ENCODE measurements around the gene ZNF443. TPM values are rescaled to one million over a fixed set of nuclear protein-coding genes. Genes with fewer than 3 reads are reported as not detected.

The ZNF443 gene
- total and polyA plus RNA-seq, 9 of the 15 experiments (the other 6 are each of a cell fraction or from before 2014, with no cell fraction given), result 1.5 to 4.9 (median 2.8) TPM

DNA sequence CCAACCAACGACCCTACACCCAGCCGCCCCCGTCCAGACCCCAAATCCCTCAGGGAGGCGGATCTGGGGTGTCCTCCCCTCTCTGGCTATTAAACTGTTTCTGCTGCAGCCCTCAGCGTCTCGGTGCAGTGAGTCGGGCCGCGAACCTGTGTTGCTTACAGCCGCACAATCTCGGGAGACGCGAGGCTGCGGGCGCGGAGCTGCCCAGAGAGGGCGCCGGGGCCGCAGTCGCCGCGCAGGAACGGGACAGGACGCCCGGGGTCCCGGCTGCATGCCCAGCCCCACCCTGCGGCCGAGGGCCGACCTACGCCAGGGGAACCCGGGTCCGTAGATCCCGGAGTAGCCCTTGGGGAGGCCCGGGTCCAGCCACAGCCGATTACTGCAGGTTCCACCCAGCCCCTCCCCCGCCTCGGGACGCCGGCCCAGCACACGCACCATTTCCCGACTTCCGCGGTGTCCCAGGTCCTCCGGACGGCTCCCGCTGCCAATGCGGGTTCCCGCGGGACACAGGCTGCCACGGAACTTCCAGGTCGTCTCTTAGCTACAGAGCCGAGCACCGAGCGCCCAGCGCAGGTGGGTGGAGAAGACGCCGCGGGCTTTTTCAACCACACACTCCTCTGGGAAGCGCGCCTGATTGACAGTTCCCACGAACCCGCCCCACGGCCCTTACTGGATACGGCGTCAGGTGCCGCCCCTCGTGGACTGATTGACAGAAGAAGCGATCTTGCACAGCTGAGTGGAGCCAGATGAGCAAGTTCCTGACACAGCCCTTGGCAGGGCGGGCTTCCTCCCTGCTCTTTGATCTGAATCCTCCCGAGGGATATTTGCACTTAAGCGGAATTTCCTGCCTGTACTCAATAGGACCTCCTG is 40.0 kb downstream of the ZNF443 start, which contains the start of gene ZNF799 (continued):
- TF ChIP-seq HNRNPK (IDR thresholded peaks at IDR 0.05; ENCODE audit: low read depth, low read length, poor library complexity, severe bottlenecking), result no peak
- TF ChIP-seq FIP1L1 (IDR thresholded peaks at IDR 0.05; ENCODE audit: low read depth, low read length, poor library complexity, severe bottlenecking), result no peak
- TF ChIP-seq, protein P1, sequence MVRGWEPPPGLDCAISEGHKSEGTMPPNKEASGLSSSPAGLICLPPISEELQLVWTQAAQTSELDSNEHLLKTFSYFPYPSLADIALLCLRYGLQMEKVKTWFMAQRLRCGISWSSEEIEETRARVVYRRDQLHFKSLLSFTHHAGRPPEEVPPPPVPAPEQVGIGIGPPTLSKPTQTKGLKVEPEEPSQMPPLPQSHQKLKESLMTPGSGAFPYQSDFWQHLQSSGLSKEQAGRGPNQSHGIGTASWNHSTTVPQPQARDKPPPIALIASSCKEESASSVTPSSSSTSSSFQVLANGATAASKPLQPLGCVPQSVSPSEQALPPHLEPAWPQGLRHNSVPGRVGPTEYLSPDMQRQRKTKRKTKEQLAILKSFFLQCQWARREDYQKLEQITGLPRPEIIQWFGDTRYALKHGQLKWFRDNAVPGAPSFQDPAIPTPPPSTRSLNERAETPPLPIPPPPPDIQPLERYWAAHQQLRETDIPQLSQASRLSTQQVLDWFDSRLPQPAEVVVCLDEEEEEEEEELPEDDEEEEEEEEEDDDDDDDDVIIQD (CRISPR knock-in tag; IDR thresholded peaks at IDR 0.05), result no peak
- TF ChIP-seq, protein P2, sequence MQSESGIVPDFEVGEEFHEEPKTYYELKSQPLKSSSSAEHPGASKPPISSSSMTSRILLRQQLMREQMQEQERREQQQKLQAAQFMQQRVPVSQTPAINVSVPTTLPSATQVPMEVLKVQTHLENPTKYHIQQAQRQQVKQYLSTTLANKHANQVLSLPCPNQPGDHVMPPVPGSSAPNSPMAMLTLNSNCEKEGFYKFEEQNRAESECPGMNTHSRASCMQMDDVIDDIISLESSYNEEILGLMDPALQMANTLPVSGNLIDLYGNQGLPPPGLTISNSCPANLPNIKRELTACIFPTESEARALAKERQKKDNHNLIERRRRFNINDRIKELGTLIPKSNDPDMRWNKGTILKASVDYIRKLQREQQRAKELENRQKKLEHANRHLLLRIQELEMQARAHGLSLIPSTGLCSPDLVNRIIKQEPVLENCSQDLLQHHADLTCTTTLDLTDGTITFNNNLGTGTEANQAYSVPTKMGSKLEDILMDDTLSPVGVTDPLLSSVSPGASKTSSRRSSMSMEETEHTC (IDR thresholded peaks at IDR 0.05), result no peak
- peak; percentile 53; the same call in 1 of the 2 replicates for TF ChIP-seq ATF7 (IDR thresholded peaks at IDR 0.05)
- TF ChIP-seq, protein P3, sequence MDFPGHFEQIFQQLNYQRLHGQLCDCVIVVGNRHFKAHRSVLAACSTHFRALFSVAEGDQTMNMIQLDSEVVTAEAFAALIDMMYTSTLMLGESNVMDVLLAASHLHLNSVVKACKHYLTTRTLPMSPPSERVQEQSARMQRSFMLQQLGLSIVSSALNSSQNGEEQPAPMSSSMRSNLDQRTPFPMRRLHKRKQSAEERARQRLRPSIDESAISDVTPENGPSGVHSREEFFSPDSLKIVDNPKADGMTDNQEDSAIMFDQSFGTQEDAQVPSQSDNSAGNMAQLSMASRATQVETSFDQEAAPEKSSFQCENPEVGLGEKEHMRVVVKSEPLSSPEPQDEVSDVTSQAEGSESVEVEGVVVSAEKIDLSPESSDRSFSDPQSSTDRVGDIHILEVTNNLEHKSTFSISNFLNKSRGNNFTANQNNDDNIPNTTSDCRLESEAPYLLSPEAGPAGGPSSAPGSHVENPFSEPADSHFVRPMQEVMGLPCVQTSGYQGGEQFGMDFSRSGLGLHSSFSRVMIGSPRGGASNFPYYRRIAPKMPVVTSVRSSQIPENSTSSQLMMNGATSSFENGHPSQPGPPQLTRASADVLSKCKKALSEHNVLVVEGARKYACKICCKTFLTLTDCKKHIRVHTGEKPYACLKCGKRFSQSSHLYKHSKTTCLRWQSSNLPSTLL (IDR thresholded peaks at IDR 0.05), result no peak
- no peak for TF ChIP-seq NFIX (CRISPR knock-in tag; IDR thresholded peaks at IDR 0.05; ENCODE audit: low read depth)
- no peak for TF ChIP-seq KAT8 (IDR thresholded peaks at IDR 0.05; ENCODE audit: low read depth)
- TF ChIP-seq, protein P4, sequence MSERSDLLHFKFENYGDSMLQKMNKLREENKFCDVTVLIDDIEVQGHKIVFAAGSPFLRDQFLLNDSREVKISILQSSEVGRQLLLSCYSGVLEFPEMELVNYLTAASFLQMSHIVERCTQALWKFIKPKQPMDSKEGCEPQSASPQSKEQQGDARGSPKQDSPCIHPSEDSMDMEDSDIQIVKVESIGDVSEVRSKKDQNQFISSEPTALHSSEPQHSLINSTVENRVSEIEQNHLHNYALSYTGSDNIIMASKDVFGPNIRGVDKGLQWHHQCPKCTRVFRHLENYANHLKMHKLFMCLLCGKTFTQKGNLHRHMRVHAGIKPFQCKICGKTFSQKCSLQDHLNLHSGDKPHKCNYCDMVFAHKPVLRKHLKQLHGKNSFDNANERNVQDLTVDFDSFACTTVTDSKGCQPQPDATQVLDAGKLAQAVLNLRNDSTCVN (CRISPR knock-in tag; IDR thresholded peaks at IDR 0.05), result no peak
- no peak for TF ChIP-seq BDP1 (IDR thresholded peaks at IDR 0.05; ENCODE audit: insufficient read depth, insufficient read length)
- no peak for TF ChIP-seq FOXK1 (CRISPR knock-in tag; IDR thresholded peaks at IDR 0.05; ENCODE audit: borderline replicate concordance)
- TF ChIP-seq ZNF586 (CRISPR knock-in tag; conservative IDR thresholded peaks at IDR 0.05), result no peak
- TF ChIP-seq DPF2 (IDR thresholded peaks at IDR 0.05), result no peak

Measured in K562 (cell line).